ENCODE data around the gene NOM1. TPM values are rescaled to one million over a fixed set of nuclear protein-coding genes. Genes with fewer than 3 reads are reported as not detected.

NOM1 gene
- total and polyA plus RNA-seq, 2 donors (not counting 1 experiment from before 2014, with no cell fraction given): 14.2 to 38.3 TPM

DNA sequence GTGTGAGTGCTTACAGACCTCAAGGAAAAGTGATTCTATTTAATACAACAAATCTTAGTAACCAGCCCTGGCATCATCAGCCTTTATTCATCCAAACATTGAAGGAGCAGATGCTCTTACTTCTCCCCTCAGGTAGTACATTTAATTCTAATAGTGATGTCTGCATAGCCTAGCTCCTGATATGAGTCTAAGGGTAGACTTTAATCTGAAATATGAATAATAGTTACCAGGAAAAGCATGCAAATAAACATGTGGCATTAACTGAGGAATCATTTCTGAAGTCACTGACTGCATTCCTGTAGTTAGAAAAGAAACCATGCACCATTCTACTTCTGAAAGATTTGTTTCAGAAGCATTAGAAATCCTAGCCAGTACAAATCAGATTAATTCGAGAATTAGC lies 30.9 kb upstream of the NOM1 start:
- no peak overlapping the region for H3K4me2 ChIP-seq (replicated peaks; ENCODE audit: low read depth, low read length, poor library complexity, severe bottlenecking)

GRCh38 chr7:156919132-156919713 lies 30.3 kb upstream of the NOM1 start:
- Histone ChIP-seq H3K27me3 (replicated peaks in 1 of 4; ENCODE audit: control extremely low read depth in 1 of 4, control insufficient read depth in 3 of 4, insufficient read depth in 4 of 4, low read length in 3 of 4) (peaks cover 0 to 17% (median 0%) of the 10 kb centered on the region in 4 experiments), H2AFZ (ENCODE audit: insufficient read depth, low read depth, low read length, poor library complexity, severe bottlenecking) (no peak overlapping the region), H3K36me3 (replicated peaks in 1 of 2; ENCODE audit: control extremely low read depth in 1 of 2, control insufficient read depth in 1 of 2, extremely low read depth in 1 of 2, insufficient read depth in 2 of 2, low read length in 1 of 2) (no peaks in the 10 kb centered on the region), H3K4me3 (ENCODE audit: control extremely low read depth in 1 of 5, extremely low read depth in 1 of 5, insufficient read depth in 1 of 5, low read depth in 2 of 5, low read length in 4 of 5) (no peak overlapping the region), H4K20me1 (ENCODE audit: control insufficient read depth, insufficient read depth, low read length, poor library complexity, severe bottlenecking) (no peaks in the 10 kb centered on the region), H3K4me1 (ENCODE audit: control insufficient read depth in 2 of 2, insufficient read depth in 2 of 2, low read length in 2 of 2) (peaks cover 0 to 6% of the 10 kb centered on the region in 2 donors), H3K27ac (ENCODE audit: low read length in 2 of 2) (no peak overlapping the region), H3K79me2 (ENCODE audit: control insufficient read depth, insufficient read depth, low read length) (no peaks in the 10 kb centered on the region), H3K9me3 (ENCODE audit: control extremely low read depth in 1 of 3, control insufficient read depth in 2 of 3, insufficient read depth in 1 of 3, low read length in 2 of 3) (peaks cover 0 to 7% (median 0%) of the 10 kb centered on the region in 3 donors), H3K4me2 (replicated peaks; ENCODE audit: low read depth, low read length, poor library complexity, severe bottlenecking) (no peak overlapping the region), H3K9ac (ENCODE audit: low read length) (no peak overlapping the region)
- Mint-ChIP-seq H3K4me1 (peaks cover 17% of the 10 kb centered on the region), H3K27me3 (peaks cover 53% of the 10 kb centered on the region), H3K9me3 (ENCODE audit: insufficient read depth) (no peaks in the 10 kb centered on the region), H3K4me3 (no peak overlapping the region), H3K27ac (no peak overlapping the region)
- no peak for ATAC-seq (ENCODE audit: low read depth)
- TF ChIP-seq, protein P1, sequence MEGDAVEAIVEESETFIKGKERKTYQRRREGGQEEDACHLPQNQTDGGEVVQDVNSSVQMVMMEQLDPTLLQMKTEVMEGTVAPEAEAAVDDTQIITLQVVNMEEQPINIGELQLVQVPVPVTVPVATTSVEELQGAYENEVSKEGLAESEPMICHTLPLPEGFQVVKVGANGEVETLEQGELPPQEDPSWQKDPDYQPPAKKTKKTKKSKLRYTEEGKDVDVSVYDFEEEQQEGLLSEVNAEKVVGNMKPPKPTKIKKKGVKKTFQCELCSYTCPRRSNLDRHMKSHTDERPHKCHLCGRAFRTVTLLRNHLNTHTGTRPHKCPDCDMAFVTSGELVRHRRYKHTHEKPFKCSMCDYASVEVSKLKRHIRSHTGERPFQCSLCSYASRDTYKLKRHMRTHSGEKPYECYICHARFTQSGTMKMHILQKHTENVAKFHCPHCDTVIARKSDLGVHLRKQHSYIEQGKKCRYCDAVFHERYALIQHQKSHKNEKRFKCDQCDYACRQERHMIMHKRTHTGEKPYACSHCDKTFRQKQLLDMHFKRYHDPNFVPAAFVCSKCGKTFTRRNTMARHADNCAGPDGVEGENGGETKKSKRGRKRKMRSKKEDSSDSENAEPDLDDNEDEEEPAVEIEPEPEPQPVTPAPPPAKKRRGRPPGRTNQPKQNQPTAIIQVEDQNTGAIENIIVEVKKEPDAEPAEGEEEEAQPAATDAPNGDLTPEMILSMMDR (IDR thresholded peaks at IDR 0.05): no peak
- TF ChIP-seq EZH2 (IDR thresholded peaks at IDR 0.05; ENCODE audit: borderline replicate concordance, insufficient read depth, low read depth, low read length, poor library complexity, severe bottlenecking): no peak
- no peak for DNase-seq
- ChIA-PET CTCF (no interaction called here), POLR2A (no interaction called here)
- intact Hi-C loops (cut with micrococcal nuclease): no loop called here
- 85% methylated on average over 19 of the region's 19 CpGs for WGBS (ENCODE audit: insufficient coverage)

More for the DNA sequence above, 30.9 kb upstream of the NOM1 start:
- no peak overlapping the region for H3K4me3 ChIP-seq (ENCODE audit: control extremely low read depth in 1 of 5, extremely low read depth in 1 of 5, insufficient read depth in 1 of 5, low read depth in 2 of 5, low read length in 4 of 5)
- H3K36me3 ChIP-seq (replicated peaks in 1 of 2; ENCODE audit: control extremely low read depth in 1 of 2, control insufficient read depth in 1 of 2, extremely low read depth in 1 of 2, insufficient read depth in 2 of 2, low read length in 1 of 2): no peaks in the 10 kb centered on the region
- H2AFZ ChIP-seq (ENCODE audit: insufficient read depth, low read depth, low read length, poor library complexity, severe bottlenecking): no peak overlapping the region
- TF ChIP-seq, protein P1 (IDR thresholded peaks at IDR 0.05): no peak
- TF ChIP-seq EZH2 (IDR thresholded peaks at IDR 0.05; ENCODE audit: borderline replicate concordance, insufficient read depth, low read depth, low read length, poor library complexity, severe bottlenecking): no peak
- Mint-ChIP-seq H3K27me3 (peaks cover 50% of the 10 kb centered on the region), H3K4me3 (no peak overlapping the region), H3K4me1 (peaks cover 17% of the 10 kb centered on the region), H3K9me3 (ENCODE audit: insufficient read depth) (no peaks in the 10 kb centered on the region), H3K27ac (no peak overlapping the region)
- POLR2A ChIA-PET: no interaction called here
- H4K20me1 ChIP-seq (ENCODE audit: control insufficient read depth, insufficient read depth, low read length, poor library complexity, severe bottlenecking): no peaks in the 10 kb centered on the region
- peaks cover 0 to 7% (median 0%) of the 10 kb centered on the region in 3 donors for H3K9me3 ChIP-seq (ENCODE audit: control extremely low read depth in 1 of 3, control insufficient read depth in 2 of 3, insufficient read depth in 1 of 3, low read length in 2 of 3)
- H3K79me2 ChIP-seq (ENCODE audit: control insufficient read depth, insufficient read depth, low read length): no peaks in the 10 kb centered on the region
- CTCF ChIA-PET: no interaction called here
- peaks cover 0 to 17% (median 0%) of the 10 kb centered on the region in 4 experiments for H3K27me3 ChIP-seq (replicated peaks in 1 of 4; ENCODE audit: control extremely low read depth in 1 of 4, control insufficient read depth in 3 of 4, insufficient read depth in 4 of 4, low read length in 3 of 4)
- no CpG with 5 or more reads among the region's 1 CpG for WGBS (ENCODE audit: insufficient coverage)
- no peak for ATAC-seq (ENCODE audit: low read depth)
- peaks cover 0 to 6% of the 10 kb centered on the region in 2 donors for H3K4me1 ChIP-seq (ENCODE audit: control insufficient read depth in 2 of 2, insufficient read depth in 2 of 2, low read length in 2 of 2)
- intact Hi-C loops (cut with micrococcal nuclease): no loop called here
- H3K27ac ChIP-seq (ENCODE audit: low read length in 2 of 2): no peak overlapping the region
- H3K9ac ChIP-seq (ENCODE audit: low read length): no peak overlapping the region
- no peak for DNase-seq

Data from B cell (primary cell).